Right atrium auricular region (tissue), 2 donors: ENCODE results near the gene NINJ1. TPM values are rescaled to one million over a fixed set of nuclear protein-coding genes. Genes with fewer than 3 reads are reported as not detected.

ENCODE experiments used
- DNase-seq: peaks from one replicate; pipeline ENCODE4 v3.0.0-alpha.2; 2019; ENCODE audit warnings: low spot score
- H3K27ac ChIP-seq, 2 donors: fragments of 200-600 bp; sonication (generic); 1 replicate in 1 of 2; 2 replicates in 1 of 2; pipeline ENCODE4 v1.5.1; 2016 to 2019
- H3K27me3 ChIP-seq, 2 donors: fragments of 200-600 bp; sonication (generic); one replicate each; pipeline versions ENCODE4 v1.5.1 to v1.6.0; 2017 to 2019
- H3K36me3 ChIP-seq: fragments of 200-600 bp; sonication (generic); one replicate; pipeline ENCODE4 v1.5.1; 2016
- H3K4me1 ChIP-seq, 2 donors: fragments of 200-600 bp; sonication (generic); one replicate each; pipeline versions ENCODE4 v1.5.1 to v1.6.0; 2017 to 2019
- H3K4me3 ChIP-seq, 2 donors: fragments of 200-600 bp; sonication (generic); 1 replicate in 1 of 2; 2 replicates in 1 of 2; pipeline ENCODE4 v1.5.1; 2017 to 2019; ENCODE audit warnings: mild to moderate bottlenecking in 1 of 2, moderate library complexity in 1 of 2
- H3K9me3 ChIP-seq, 2 donors: fragments of 200-600 bp; sonication (generic); one replicate each; pipeline ENCODE4 v1.5.1; 2019
- total RNA-seq, 2 donors: library from RNA; depleted of rRNA; stranded (reverse); fragments of >200 nt; gene quantifications; one replicate each; pipeline ENCODE4 v1.1.0, GENCODE V29; 2016
- TF ChIP-seq, protein P1 (sequence below), 2 donors: fragments of 200-600 bp; sonication (generic); IDR thresholded peaks; one replicate each; pipeline ENCODE4 v1.5.1; 2019; ENCODE audit warnings: antibody characterized with exemption in 2 of 2

The NINJ1 gene
- total RNA-seq, 2 donors from 2014 or later: 65.5 to 89.4 TPM

DNA sequence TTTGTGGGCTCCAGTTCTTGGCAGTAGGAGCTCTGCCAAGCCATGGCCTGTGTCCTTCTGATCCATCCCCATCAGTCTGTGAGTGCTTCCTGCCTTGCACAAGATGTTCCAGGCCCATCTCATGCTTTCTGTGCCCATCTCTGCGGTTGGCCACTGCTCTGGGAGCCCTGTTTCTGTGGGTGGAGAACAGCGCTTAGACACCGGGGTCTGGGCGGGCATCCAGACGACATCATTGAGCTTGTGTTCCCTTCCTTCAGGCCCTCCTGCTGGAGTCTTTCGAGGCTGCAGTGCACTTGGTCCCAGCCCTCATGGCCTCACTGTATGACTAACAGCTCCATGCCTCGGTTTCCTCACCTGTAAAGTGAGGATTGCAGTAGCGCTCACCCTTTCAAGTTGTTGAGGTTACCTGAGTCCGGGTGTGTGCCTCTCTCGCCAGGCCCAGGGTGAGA, 52.9 kb downstream of the NINJ1 start:
- Histone ChIP-seq H3K27me3 (no peaks in the 10 kb centered on the region), H3K27ac (no peak overlapping the region), H3K9me3 (no peaks in the 10 kb centered on the region), H3K36me3 (no peaks in the 10 kb centered on the region), H3K4me1 (no peaks in the 10 kb centered on the region), H3K4me3 (no peak overlapping the region)
- no peak for DNase-seq
- TF ChIP-seq, protein P1, sequence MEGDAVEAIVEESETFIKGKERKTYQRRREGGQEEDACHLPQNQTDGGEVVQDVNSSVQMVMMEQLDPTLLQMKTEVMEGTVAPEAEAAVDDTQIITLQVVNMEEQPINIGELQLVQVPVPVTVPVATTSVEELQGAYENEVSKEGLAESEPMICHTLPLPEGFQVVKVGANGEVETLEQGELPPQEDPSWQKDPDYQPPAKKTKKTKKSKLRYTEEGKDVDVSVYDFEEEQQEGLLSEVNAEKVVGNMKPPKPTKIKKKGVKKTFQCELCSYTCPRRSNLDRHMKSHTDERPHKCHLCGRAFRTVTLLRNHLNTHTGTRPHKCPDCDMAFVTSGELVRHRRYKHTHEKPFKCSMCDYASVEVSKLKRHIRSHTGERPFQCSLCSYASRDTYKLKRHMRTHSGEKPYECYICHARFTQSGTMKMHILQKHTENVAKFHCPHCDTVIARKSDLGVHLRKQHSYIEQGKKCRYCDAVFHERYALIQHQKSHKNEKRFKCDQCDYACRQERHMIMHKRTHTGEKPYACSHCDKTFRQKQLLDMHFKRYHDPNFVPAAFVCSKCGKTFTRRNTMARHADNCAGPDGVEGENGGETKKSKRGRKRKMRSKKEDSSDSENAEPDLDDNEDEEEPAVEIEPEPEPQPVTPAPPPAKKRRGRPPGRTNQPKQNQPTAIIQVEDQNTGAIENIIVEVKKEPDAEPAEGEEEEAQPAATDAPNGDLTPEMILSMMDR (IDR thresholded peaks at IDR 0.05): no peak

GRCh38 chr9:93080406-93080805, 53.6 kb downstream of the NINJ1 start:
- DNase-seq: no peak
- TF ChIP-seq, protein P1 (IDR thresholded peaks at IDR 0.05): no peak
- H3K27me3 ChIP-seq: no peaks in the 10 kb centered on the region
- no peaks in the 10 kb centered on the region for H3K36me3 ChIP-seq
- H3K4me3 ChIP-seq: no peak overlapping the region
- no peaks in the 10 kb centered on the region for H3K4me1 ChIP-seq
- H3K9me3 ChIP-seq: no peaks in the 10 kb centered on the region
- H3K27ac ChIP-seq: no peak overlapping the region

GRCh38 chr9:93079371-93079770, 54.7 kb downstream of the NINJ1 start:
- H3K9me3 ChIP-seq: no peaks in the 10 kb centered on the region
- DNase-seq: no peak
- TF ChIP-seq, protein P1 (IDR thresholded peaks at IDR 0.05): no peak
- H3K36me3 ChIP-seq: no peaks in the 10 kb centered on the region
- no peaks in the 10 kb centered on the region for H3K27me3 ChIP-seq
- no peak overlapping the region for H3K4me3 ChIP-seq
- H3K4me1 ChIP-seq: no peaks in the 10 kb centered on the region
- H3K27ac ChIP-seq: no peak overlapping the region

DNA sequence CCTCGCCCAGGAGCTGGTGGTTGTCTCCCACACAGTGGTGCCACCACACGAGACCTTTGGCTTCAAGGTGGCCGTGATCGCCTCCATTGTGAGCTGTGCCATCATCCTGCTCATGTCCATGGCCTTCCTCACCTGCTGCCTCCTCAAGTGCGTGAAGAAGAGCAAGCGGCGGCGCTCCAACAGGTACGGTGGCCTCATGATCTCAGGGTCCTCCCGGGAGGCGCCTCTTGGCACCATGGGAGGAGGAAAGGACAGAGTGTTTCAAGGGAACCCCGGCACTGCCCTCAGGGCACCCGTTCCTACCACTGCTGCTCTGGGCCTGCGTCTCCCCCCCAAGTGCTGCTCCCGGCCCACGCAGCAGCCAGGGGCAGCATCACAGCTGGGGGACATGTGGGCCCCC, 56.2 kb downstream of the NINJ1 start:
- H3K27ac ChIP-seq: no peak overlapping the region
- no peak overlapping the region for H3K4me3 ChIP-seq
- peaks cover 0 to under 1% of the 10 kb centered on the region in 2 donors for H3K4me1 ChIP-seq
- H3K36me3 ChIP-seq: no peaks in the 10 kb centered on the region
- TF ChIP-seq, protein P1 (IDR thresholded peaks at IDR 0.05): no peak
- no peak for DNase-seq
- no peaks in the 10 kb centered on the region for H3K27me3 ChIP-seq
- no peaks in the 10 kb centered on the region for H3K9me3 ChIP-seq

GRCh38 chr9:93077367-93077766, 56.7 kb downstream of the NINJ1 start:
- Histone ChIP-seq H3K27ac (no peak overlapping the region), H3K27me3 (no peaks in the 10 kb centered on the region), H3K4me1 (peaks cover 0 to 5% of the 10 kb centered on the region in 2 donors), H3K4me3 (no peak overlapping the region), H3K36me3 (no peaks in the 10 kb centered on the region), H3K9me3 (no peaks in the 10 kb centered on the region)
- DNase-seq: no peak
- TF ChIP-seq, protein P1 (IDR thresholded peaks at IDR 0.05): no peak

- DNase-seq: no peak
- H3K27me3 ChIP-seq: no peaks in the 10 kb centered on the region
- no peaks in the 10 kb centered on the region for H3K9me3 ChIP-seq
- peaks cover 0 to 10% of the 10 kb centered on the region in 2 donors for H3K4me1 ChIP-seq
- no peaks in the 10 kb centered on the region for H3K36me3 ChIP-seq
- no peak overlapping the region for H3K4me3 ChIP-seq
- TF ChIP-seq, protein P1 (IDR thresholded peaks at IDR 0.05): no peak
- H3K27ac ChIP-seq: no peak overlapping the region
Measured at GRCh38 chr9:93076792-93077128, 57.3 kb downstream of the NINJ1 start.
